K562 (cell line): ENCODE results near the gene POLR2A. TPM values are rescaled to one million over a fixed set of nuclear protein-coding genes. Genes with fewer than 3 reads are reported as not detected.

Experiments used
- ATAC-seq: fragments of 200-7000 bp; cut with Tn5 transposase; 3 replicates; pipeline ENCODE4 v1.9.1; 2020; ENCODE audit warnings: moderate library complexity
- BruUV-seq: library from RNA; stranded (reverse); fragments of 400-500 nt; replicated peaks from 2 replicates; lab custom pipeline; 2021; lab: Mats Ljungman, UMichigan
- CTCF ChIA-PET: fragments of 300-600 bp; formaldehyde crosslinking; extraction: SDS; loops from one replicate; lab custom pipeline; 2021; ENCODE audit warnings: low intra/inter-chr PET ratio; lab: Yijun Ruan, JAX
- POLR2A ChIA-PET: fragments of 300-600, 350-650 bp; sonication (Branson Sonifier 250); formaldehyde crosslinking; extraction: SDS; loops from one replicate; lab custom pipeline; 2021; ENCODE audit warnings: antibody characterized with exemption, inconsistent platforms; lab: Yijun Ruan, JAX
- DNase-seq, 4 experiments: peaks; one replicate each; pipeline versions ENCODE4 v3.0.0 to v3.0.0-alpha.2; 2011 to 2018; ENCODE audit warnings: low spot score in 3 of 4, mixed read lengths in 3 of 4; ENCODE audit errors: extremely low read depth in 1 of 4
- FAIRE-seq: peaks from 2 replicates; lab custom pipeline; 2011; peaks lifted over from hg19 to GRCh38; lab: Jason Lieb, UNC
- H2AFZ ChIP-seq: 2 replicates; pipeline ENCODE4 v1.6.0; 2011; ENCODE audit warnings: low read depth, low read length, control low read depth, inconsistent platforms
- H3K27ac ChIP-seq: fragments of 200-600 bp; 3 replicates; pipeline ENCODE4 v1.8.0; 2011; ENCODE audit warnings: low read depth, mild to moderate bottlenecking, control low read depth, inconsistent platforms, low read length, moderate library complexity, mixed read lengths; ENCODE audit errors: extremely low read depth
- H3K27me3 ChIP-seq, 2 experiments: fragments of 300-600 bp in 1 of 2; 2 replicates in 1 of 2; 3 replicates in 1 of 2; pipeline versions ENCODE4 v1.6.0 to v1.8.0; 2011; ENCODE audit warnings: inconsistent platforms in 2 of 2, low read length in 2 of 2, mild to moderate bottlenecking in 1 of 2, mixed read lengths in 1 of 2, moderate library complexity in 1 of 2; ENCODE audit not compliant: control insufficient read depth in 2 of 2, insufficient read depth in 2 of 2
- H3K36me3 ChIP-seq: fragments of 300-600 bp; 3 replicates; pipeline ENCODE4 v1.8.0; 2011; ENCODE audit warnings: mild to moderate bottlenecking, low read length, inconsistent platforms; ENCODE audit not compliant: control insufficient read depth, insufficient read depth
- H3K4me1 ChIP-seq, 2 experiments: fragments of 200-600 bp in 1 of 2; replicated peaks in 1 of 2; 2 replicates in 1 of 2; 3 replicates in 1 of 2; pipeline versions ENCODE4 v1.5.1 to v1.8.0; 2011; ENCODE audit warnings: inconsistent platforms in 2 of 2, low read length in 2 of 2, mild to moderate bottlenecking in 1 of 2, mixed read lengths in 1 of 2, moderate library complexity in 1 of 2; ENCODE audit not compliant: control insufficient read depth in 2 of 2, insufficient read depth in 2 of 2
- H3K4me2 ChIP-seq: 2 replicates; pipeline ENCODE4 v1.6.1; 2011; ENCODE audit warnings: low read length, control low read depth, inconsistent platforms, mixed read lengths; ENCODE audit not compliant: insufficient read depth
- H3K4me3 ChIP-seq: fragments of 200-600 bp; sonication (generic), shearing (Covaris generic); 2 replicates; pipeline ENCODE4 v1.5.1; 2016; ENCODE audit warnings: control low read depth, inconsistent platforms
- H3K79me2 ChIP-seq: fragments of 200-600 bp; 3 replicates; pipeline ENCODE4 v1.8.0; 2011; ENCODE audit warnings: low read length, inconsistent platforms; ENCODE audit not compliant: control insufficient read depth, insufficient read depth
- H3K9ac ChIP-seq, 2 experiments: 2 replicates each; pipeline versions ENCODE4 v1.6.0 to v1.6.1; 2011; ENCODE audit warnings: low read depth in 2 of 2, low read length in 2 of 2, control low read depth in 1 of 2, inconsistent platforms in 1 of 2, mild to moderate bottlenecking in 1 of 2, mixed read lengths in 1 of 2; ENCODE audit not compliant: insufficient read depth in 1 of 2
- H3K9me1 ChIP-seq: one replicate; pipeline ENCODE4 v1.6.0; 2011; ENCODE audit warnings: inconsistent platforms, mild to moderate bottlenecking, low read length, moderate library complexity; ENCODE audit not compliant: control insufficient read depth, insufficient read depth
- H3K9me3 ChIP-seq: replicated peaks from 2 replicates; pipeline ENCODE4 v1.5.1; 2011; ENCODE audit warnings: low read depth, low read length, inconsistent platforms; ENCODE audit not compliant: control insufficient read depth, insufficient read depth
- H4K20me1 ChIP-seq: replicated peaks from 2 replicates; pipeline ENCODE4 v1.6.1; 2011; ENCODE audit warnings: low read length, inconsistent platforms, mixed read lengths; ENCODE audit not compliant: control insufficient read depth, insufficient read depth
- HDGF ChIP-seq: fragments of 450-650 bp; IDR thresholded peaks from 2 replicates; pipeline ENCODE4 v1.6.1; 2016
- SPI1 ChIP-seq: IDR thresholded peaks from 2 replicates; pipeline ENCODE4 v1.6.1; 2011; ENCODE audit warnings: low read depth, low read length, control low read depth, borderline replicate concordance
- U2AF1 ChIP-seq: fragments of 200-400 bp; formaldehyde crosslinking; optimal IDR thresholded peaks from 2 replicates; pipeline ENCODE3; 2017; ENCODE audit warnings: mild to moderate bottlenecking, low read depth, low read length, moderate library complexity
- ZNF431 ChIP-seq: sonication (generic); formaldehyde crosslinking; IDR thresholded peaks from 2 replicates; pipeline ENCODE4 v1.8.0; 2022; ENCODE audit warnings: mild to moderate bottlenecking, missing genetic modification reagents
- WGBS: fragments of 100-300 bp; shearing (Covaris generic); methylation state at CpG from one replicate; pipeline ENCODE4 v1.1.6; 2016; ENCODE audit warnings: low coverage, mixed read lengths; ENCODE audit not compliant: insufficient coverage; ENCODE audit errors: missing lambda C conversion rate; 5-methylcytosine and 5-hydroxymethylcytosine counted together
- in situ Hi-C: fragments of 300-500 bp; cut with MboI; formaldehyde crosslinking; loops from 4 replicates; pipeline ENCODE4 v1.15.0; 2018; ENCODE audit warnings: inconsistent platforms, mixed read lengths
- intact Hi-C: fragments of 100-400 bp; cut with micrococcal nuclease; formaldehyde crosslinking; loops from 2 replicates; pipeline ENCODE4 v1.14.2; 2022
- polyA plus RNA-seq, 8 experiments: library from polyadenylated mRNA; depleted of rRNA in 4 of 8; stranded (reverse) in 5 of 8; unstranded in 3 of 8; fragments of >200 nt; fragmentation: Nextera tagmentation in 2 of 8; fragmentation: Illumina TruSeq in 1 of 8; extraction: Ambion mirVana in 2 of 8; extraction: Trizol in 1 of 8; gene quantifications; 2 replicates each; pipeline versions ENCODE4 v1.2.1 to v1.2.3, GENCODE V29; 2011 to 2014; ENCODE audit warnings: inconsistent platforms in 1 of 8, missing spikeins in 1 of 8
- total RNA-seq, 7 experiments: library from RNA; depleted of rRNA in 6 of 7; stranded (reverse); fragments of >200 nt in 6 of 7; fragmentation: Illumina TruSeq in 2 of 7; extraction: Trizol in 2 of 7; gene quantifications; 2 replicates each; pipeline versions ENCODE4 v1.2.1 to v1.2.3, GENCODE V29; 2011 to 2021; ENCODE audit warnings: low replicate concordance in 1 of 7
- TF ChIP-seq, protein P1 (sequence below): fragments of 250-450 bp; sonication (Bioruptor Pico); IDR thresholded peaks from 2 replicates; pipeline ENCODE4 v1.5.0; 2020; ENCODE audit warnings: mild to moderate bottlenecking, borderline replicate concordance
- TF ChIP-seq, protein P2 (sequence below): fragments of 250-450 bp; sonication (Bioruptor Pico); IDR thresholded peaks from 2 replicates; pipeline ENCODE4 v1.5.0; 2021; ENCODE audit warnings: mild to moderate bottlenecking, moderate library complexity

The POLR2A gene
- total and polyA plus RNA-seq, 9 of the 15 experiments (the other 6 are each of a cell fraction or from before 2014, with no cell fraction given): 1.3 to 109 (median 12.4) TPM

DNA sequence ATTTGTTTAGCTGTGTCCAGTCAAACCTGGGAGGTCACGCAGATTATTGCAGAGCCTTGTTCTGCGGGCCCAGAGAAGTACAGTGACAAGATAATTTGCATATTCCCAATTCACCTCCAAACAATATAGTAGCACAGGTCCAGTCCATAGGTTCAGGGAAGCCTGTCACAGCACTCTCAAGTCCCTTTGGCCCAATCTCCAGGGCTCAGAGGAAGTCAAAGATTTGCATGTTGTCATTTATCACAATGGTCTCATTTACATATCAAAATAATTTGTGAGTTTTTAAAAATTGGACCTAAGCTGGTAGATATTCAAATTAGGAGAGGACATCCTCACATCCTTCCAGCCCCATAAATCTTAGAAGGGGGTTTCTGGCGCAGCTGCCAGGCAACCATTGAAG is 16.7 kb upstream of the POLR2A start:
- Histone ChIP-seq H3K36me3 (peaks cover 30% of the 10 kb centered on the region; the same call in 1 of the 3 replicates), H2AFZ (no peak overlapping the region), H3K4me2 (no peak overlapping the region), H3K4me1 (peaks cover 8 to 28% of the 10 kb centered on the region in 2 experiments), H4K20me1 (no peaks in the 10 kb centered on the region), H3K9ac (peak overlapping the region in 1 of 2 experiments; percentile 55; a peak in 2 of 4 replicates), H3K4me3 (no peak overlapping the region), H3K27me3 (no peaks in the 10 kb centered on the region), H3K27ac (peak overlapping the region; percentile 70), H3K9me1 (no peaks in the 10 kb centered on the region), H3K79me2 (peaks cover 22% of the 10 kb centered on the region), H3K9me3 (no peaks in the 10 kb centered on the region)
- intact Hi-C loops (no loop called here), in situ Hi-C loops (no loop called here)
- BruUV-seq: no TSS peak
- ChIA-PET POLR2A (interaction anchor here (0.6 to 3.2 kb wide), 5 partner anchors 11 to 395 kb away, joined by 3 to 10 read pairs (median 3); partner anchors contain the start of genes POLR2A, SLC35G6 and ZBTB4), CTCF (no interaction called here)
- FAIRE-seq (no peak), ATAC-seq (no peak), DNase-seq (no peak)
- TF ChIP-seq U2AF1: no peak
- TF ChIP-seq ZNF431 (CRISPR knock-in tag): no peak
- TF ChIP-seq SPI1: no peak
- TF ChIP-seq, protein P1, sequence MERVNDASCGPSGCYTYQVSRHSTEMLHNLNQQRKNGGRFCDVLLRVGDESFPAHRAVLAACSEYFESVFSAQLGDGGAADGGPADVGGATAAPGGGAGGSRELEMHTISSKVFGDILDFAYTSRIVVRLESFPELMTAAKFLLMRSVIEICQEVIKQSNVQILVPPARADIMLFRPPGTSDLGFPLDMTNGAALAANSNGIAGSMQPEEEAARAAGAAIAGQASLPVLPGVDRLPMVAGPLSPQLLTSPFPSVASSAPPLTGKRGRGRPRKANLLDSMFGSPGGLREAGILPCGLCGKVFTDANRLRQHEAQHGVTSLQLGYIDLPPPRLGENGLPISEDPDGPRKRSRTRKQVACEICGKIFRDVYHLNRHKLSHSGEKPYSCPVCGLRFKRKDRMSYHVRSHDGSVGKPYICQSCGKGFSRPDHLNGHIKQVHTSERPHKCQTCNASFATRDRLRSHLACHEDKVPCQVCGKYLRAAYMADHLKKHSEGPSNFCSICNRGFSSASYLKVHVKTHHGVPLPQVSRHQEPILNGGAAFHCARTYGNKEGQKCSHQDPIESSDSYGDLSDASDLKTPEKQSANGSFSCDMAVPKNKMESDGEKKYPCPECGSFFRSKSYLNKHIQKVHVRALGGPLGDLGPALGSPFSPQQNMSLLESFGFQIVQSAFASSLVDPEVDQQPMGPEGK (CRISPR knock-in tag): no peak
- TF ChIP-seq, protein P2, sequence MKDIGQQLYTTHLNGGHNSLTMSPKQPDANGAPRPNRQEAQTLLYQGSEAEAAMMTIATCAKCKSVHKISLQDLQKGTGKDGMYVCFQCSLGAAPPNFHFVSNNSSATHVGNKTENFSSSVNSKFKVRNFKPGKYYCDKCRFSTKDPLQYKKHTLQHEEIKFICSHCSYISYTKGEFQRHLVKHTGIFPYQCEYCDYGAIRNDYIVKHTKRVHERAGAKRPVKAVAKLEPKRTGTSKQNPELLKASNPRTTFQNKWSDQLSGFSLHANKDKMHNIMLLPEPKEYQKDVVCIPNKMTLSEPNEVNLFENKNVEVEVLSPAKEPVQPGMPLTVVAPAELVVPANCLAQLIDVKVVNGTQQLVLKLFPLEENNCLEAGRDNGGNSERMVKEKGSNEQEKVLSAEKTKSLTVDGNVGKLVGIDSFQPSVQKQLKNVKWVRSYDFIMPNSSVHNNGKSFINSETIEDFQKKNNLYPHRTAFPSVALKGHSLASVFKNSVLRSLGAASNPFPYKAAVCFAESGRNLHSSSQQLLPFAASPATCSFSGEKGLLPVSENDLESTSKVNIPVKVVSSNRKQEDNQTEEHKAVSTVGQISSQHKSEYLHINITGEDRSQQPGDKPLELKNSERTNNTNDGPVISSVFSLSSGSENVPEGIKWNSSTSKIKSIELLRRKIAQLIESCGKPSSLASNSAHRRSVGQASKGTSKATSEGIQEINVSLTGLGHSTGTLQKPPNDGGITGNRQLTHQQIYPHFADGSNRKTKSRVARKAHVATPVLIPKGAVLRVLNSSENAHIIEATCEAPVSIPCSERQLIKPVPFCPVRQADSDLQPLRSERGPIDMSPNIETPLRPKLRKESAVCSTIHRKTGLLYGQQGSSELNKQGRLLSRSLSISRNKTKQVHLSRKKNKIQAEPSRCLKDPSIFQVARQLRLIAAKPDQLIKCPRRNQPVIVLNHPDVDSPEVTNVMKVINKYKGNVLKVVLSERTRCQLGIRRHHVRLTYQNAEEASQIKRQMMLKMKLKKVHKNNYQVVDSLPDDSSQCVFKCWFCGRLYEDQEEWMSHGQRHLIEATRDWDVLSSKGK (CRISPR knock-in tag): no peak
- TF ChIP-seq HDGF: no peak
- WGBS: 83% methylated on average over 3 of the region's 3 CpGs
